Measurements from ENCODE around the gene YPEL3.
A peak's percentile ranks its signal among the peaks of the same experiment; 100 is the strongest.

YPEL3 gene

GRCh38 chr16:30090610-30091331 is 5.2 kb downstream of the YPEL3 start:
- DNase-seq (ENCODE audit: low spot score): no peak

GRCh38 chr16:30088832-30089624 is 7.0 kb downstream of the YPEL3 start:
- DNase-seq (ENCODE audit: low spot score): no peak

GRCh38 chr16:30088237-30088831 is 7.7 kb downstream of the YPEL3 start:
- no peak for DNase-seq (ENCODE audit: low spot score)

GRCh38 chr16:30087181-30087898 is 8.7 kb downstream of the YPEL3 start:
- DNase-seq (ENCODE audit: low spot score): no peak

- DNase-seq (ENCODE audit: low spot score): no peak
Observed at GRCh38 chr16:30086291-30087140, 9.5 kb downstream of the YPEL3 start.

GRCh38 chr16:30085820-30086219 is 10.2 kb downstream of the YPEL3 start:
- DNase-seq (ENCODE audit: low spot score): no peak

GRCh38 chr16:30085247-30085646 is 10.8 kb downstream of the YPEL3 start:
- DNase-seq (ENCODE audit: low spot score): no peak

- DNase-seq (ENCODE audit: low spot score): no peak
Observed at GRCh38 chr16:30084816-30085159, 11.2 kb downstream of the YPEL3 start.

GRCh38 chr16:30084096-30084815 is 11.8 kb downstream of the YPEL3 start:
- no peak for DNase-seq (ENCODE audit: low spot score)

- no peak for DNase-seq (ENCODE audit: low spot score)
Observed at GRCh38 chr16:30083216-30084055, 12.6 kb downstream of the YPEL3 start.

- DNase-seq (ENCODE audit: low spot score): no peak
Observed at GRCh38 chr16:30082545-30083090, 13.4 kb downstream of the YPEL3 start.

GRCh38 chr16:30079480-30079879 is 16.5 kb downstream of the YPEL3 start:
- DNase-seq (ENCODE audit: low spot score): no peak

GRCh38 chr16:30078744-30079143 is 17.3 kb downstream of the YPEL3 start:
- no peak for DNase-seq (ENCODE audit: low spot score)

- no peak for DNase-seq (ENCODE audit: low spot score)
Observed at GRCh38 chr16:30077656-30078055, 18.4 kb downstream of the YPEL3 start.

- DNase-seq (ENCODE audit: low spot score): no peak
Observed at GRCh38 chr16:30076276-30076791, 19.7 kb downstream of the YPEL3 start.

- peak; percentile 84 for DNase-seq (ENCODE audit: low spot score)
Observed at GRCh38 chr16:30075503-30076275, 20.3 kb downstream of the YPEL3 start, which contains the start of gene PPP4C. Gene PPP4C (plus strand): TSS chr16:30075994. CDS start chr16:30076378, 384 bp downstream.

GRCh38 chr16:30070490-30070889 is 25.5 kb downstream of the YPEL3 start:
- no peak for DNase-seq (ENCODE audit: low spot score)
